ENCODE results near the gene KIF16B. TPM values are rescaled to one million over a fixed set of nuclear protein-coding genes. Genes with fewer than 3 reads are reported as not detected.
A peak's percentile ranks its signal among the peaks of the same experiment; 100 is the strongest.
"Not testable (repeated sequence)": the region's sequence is repeated elsewhere in the genome, so short reads cannot be mapped to it uniquely, and the experiment has no call there.

Gene KIF16B
- total RNA-seq, 1 donor from 2014 or later = 54.4 TPM

GRCh38 chr20:16244892-16245291, 328.4 kb downstream of the KIF16B start:
- DNase-seq = no peak

GRCh38 chr20:16243470-16243869, 329.8 kb downstream of the KIF16B start:
- peak; percentile 16 for DNase-seq

GRCh38 chr20:16241911-16242310, 331.3 kb downstream of the KIF16B start:
- peak; percentile 61 for DNase-seq

- no peak for DNase-seq
Observed at GRCh38 chr20:16240355-16240754, 332.9 kb downstream of the KIF16B start.

GRCh38 chr20:16236589-16237241, 336.5 kb downstream of the KIF16B start:
- DNase-seq = no peak

GRCh38 chr20:16230402-16230801, 342.8 kb downstream of the KIF16B start:
- DNase-seq = no peak

- no peak for DNase-seq
Observed at GRCh38 chr20:16229813-16230212, 343.4 kb downstream of the KIF16B start.

GRCh38 chr20:16228722-16229121, 344.5 kb downstream of the KIF16B start:
- no peak for DNase-seq

GRCh38 chr20:16226961-16227360, 346.3 kb downstream of the KIF16B start:
- not testable (repeated sequence) for DNase-seq

GRCh38 chr20:16224836-16225235, 348.4 kb downstream of the KIF16B start:
- no peak for DNase-seq

GRCh38 chr20:16222859-16223411, 350.3 kb downstream of the KIF16B start:
- no peak for DNase-seq

Other genes starting within 250 kb of the KIF16B start
- gene SNRPB2, start 156.6 kb upstream of the KIF16B start, total RNA-seq = 71.3 TPM
- gene OTOR, start 174.9 kb upstream of the KIF16B start, total RNA-seq = 0.47 TPM